Suppressor macrophage treated with lipopolysaccharide for 4 hours (primary cell): Measurements from ENCODE around the gene ALPK3.

Experiments used
- DNase-seq: peaks from one replicate; pipeline ENCODE4 v3.0.0-alpha.2; 2020

Gene ALPK3

GRCh38 chr15:84901540-84901939, 84.4 kb downstream of the ALPK3 start:
- DNase-seq, result no peak

GRCh38 chr15:84903751-84904150, 86.6 kb downstream of the ALPK3 start:
- no peak for DNase-seq

DNA sequence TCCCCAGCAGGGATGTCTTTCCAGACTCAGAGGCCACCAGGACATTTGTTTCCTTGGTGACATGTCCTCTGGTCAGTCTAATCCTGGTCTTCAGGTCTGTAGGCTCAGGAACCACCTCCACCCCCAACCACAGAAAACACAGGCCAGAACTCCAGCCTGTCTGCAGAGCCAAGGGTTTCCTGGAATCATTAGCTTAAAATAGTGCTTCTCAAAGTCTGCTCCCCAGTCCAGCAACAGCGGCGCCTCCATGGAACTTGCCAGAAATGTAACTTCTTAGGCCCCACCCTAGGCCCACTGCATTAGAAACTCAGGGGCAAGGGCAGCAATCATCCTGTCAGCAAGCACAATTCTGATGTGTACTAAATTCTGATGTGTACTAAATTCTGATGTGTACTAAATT, 87.3 kb downstream of the ALPK3 start:
- DNase-seq, result no peak

- no peak for DNase-seq
Observed at GRCh38 chr15:84905016-84905916, 88.1 kb downstream of the ALPK3 start.

DNA sequence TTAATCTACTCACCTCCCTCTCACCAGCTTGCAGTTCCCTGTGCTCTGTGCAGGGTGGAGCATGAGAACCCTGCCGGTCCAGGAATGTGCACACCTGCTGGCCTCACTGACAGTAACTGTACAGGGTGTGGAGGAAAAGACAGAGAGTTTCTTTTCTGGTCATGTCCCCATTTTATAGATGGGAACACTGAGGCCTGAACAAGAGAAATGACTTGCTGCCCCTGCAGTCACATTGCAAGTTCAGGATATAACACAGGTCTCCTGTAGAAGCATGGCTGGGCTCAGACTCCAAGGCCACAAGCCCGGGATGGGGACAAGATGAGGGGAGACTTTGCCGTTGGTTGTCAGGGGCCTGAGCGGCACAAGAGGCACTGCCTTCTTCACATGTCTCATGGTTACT, 90.6 kb downstream of the ALPK3 start:
- DNase-seq, result no peak

DNA sequence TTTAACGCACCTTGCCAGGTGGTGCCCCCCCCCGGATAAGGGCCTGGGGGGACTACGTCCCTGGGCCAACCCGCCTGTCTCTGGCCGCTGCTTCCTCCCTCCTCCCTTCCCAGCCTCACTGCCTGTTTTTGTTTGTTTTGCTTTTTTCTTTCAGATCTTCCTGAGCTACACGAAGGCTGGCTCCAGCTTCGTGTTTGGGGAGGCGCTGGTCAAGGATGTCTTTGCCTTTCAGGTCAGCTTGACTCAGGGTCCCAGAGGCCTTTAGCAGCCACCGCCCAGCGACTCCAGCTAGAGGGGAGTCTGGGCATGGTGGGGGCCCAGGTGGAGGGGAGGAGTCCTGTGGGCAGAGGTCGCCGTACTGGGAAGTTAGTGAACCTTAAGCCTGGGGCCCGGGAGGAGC, 91.4 kb downstream of the ALPK3 start:
- DNase-seq, result no peak

DNA sequence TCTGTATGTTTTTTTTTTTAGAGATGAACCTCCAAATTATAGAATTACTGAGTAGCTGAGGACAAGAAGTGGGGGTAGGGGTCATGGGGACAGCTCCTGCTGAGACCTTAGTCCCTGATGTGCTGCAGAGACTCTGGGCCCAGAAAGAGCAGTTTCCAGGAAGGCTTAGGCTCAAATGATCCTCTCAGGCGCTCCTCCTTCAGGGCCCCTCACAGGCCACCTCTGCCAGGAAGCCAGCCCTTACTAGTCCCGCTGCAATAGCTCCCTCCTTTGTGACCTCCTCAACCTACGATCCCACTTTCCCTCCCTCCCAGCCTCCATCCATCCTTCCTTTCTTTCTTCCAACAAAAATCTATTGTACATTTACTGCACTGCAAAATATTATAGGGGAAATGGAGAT, 91.9 kb downstream of the ALPK3 start:
- no peak for DNase-seq

DNA sequence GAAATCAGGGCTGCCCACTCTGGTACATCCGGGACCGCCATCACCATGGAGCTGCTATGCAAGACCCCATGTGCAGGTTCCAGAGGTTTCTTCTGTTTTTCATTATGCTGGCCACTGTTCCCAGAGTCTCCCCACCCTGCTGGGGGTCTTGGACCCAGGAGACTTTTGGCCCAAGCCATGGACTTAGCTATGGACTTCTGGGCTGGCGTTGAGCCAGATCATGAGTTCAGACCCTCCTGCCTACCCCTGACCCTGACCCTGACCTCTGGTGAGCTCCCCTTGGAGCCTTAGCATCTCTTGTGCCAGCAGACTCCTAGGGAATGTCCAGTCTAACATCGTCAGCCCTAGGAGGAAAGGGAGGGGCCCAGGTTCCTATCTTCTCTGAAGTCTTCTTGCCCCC, 92.6 kb downstream of the ALPK3 start:
- DNase-seq, result no peak

DNA sequence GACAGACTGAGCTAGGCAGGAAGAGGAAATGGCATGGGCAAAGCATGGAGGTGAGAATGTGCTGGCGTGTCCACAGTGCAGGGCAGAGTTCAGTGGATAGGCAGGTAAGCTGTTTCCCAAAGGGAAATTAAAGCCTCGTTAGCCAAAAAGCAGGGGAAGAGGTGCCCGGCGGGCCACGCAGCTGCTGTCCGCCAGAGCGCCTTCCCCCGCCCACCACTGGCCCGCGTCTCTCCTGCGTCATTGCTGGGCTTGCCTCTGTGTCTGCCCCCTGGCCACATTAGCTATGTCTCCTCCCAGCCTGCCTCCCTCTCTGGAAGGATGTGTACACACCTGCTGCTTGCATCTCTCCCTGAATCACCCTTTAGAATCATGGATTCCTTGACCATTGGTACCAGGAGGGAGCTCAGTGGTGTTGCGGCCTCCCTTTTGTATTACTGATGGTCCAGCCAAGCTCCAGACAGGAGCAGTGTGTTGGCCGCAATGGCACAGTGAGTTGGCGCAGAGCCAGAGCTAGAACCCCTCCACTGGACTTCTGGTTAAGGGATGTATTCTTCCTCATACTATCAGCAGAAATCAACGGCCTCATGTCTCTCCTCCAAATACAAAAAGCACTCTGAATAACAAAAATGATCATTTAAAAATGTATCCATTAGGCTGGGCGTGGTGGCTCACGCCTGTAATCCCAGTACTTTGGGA, 93.9 kb downstream of the ALPK3 start:
- no peak for DNase-seq

GRCh38 chr15:84911879-84912660, 94.9 kb downstream of the ALPK3 start:
- DNase-seq, result peak; percentile 42

GRCh38 chr15:84913360-84913723, 96.2 kb downstream of the ALPK3 start:
- DNase-seq, result no peak

DNA sequence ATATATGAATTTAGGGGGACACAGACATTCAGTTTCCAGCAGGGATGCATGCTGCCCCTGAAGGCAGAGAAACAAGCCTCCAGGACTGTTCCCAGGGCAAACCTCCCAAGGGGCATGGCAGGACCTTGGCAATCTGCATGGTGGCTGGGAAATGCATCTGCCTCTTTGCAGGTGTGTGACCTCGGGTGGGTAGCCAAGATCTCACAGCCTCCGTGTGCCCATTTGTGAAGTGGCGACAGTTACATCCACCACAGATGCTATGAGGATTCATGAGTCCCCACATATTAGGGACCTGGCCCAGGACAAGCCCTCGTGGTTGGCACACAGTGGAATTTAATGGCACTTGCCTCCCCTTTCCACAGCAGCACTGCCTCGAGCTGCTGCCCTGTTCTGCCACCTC, 97.2 kb downstream of the ALPK3 start:
- no peak for DNase-seq

GRCh38 chr15:84914909-84915605, 97.9 kb downstream of the ALPK3 start:
- peak; percentile 38 for DNase-seq

DNA sequence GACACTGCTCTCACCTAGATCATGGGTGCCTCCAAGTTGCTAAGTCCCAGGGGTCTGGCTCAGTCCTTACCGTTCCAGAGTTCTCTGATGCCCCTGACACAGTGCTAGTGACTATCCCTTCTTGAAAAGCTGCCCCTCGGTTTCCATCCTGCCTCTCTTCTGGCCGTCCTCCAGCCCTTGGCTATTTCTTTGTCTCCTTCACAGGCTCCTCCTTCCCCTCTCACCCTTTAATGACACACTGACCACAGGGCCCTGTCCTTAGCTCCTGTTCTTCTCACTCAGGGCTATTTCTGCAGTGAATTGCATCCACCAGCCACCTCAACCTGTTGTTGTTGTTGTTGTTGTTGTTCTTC, 98.4 kb downstream of the ALPK3 start:
- no peak for DNase-seq

DNA sequence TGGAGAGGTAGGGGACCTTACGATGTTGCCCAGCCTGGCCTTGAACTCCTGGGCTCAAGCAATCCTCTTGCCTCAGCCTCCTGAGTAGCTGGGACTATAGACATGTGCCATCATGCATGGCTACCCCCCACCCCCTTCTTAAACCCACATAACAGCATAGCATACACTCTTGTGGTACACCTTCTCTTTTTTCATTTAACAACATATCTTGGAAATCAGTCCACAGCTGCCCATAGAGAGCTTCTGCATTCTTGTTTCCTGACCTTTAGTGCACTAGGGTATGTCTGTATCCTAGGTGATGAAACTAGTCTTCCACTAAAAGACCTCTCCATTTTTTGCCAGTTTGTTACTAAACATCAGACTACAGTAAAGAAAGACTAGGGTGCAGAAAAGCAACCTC, 100.3 kb downstream of the ALPK3 start:
- no peak for DNase-seq

DNA sequence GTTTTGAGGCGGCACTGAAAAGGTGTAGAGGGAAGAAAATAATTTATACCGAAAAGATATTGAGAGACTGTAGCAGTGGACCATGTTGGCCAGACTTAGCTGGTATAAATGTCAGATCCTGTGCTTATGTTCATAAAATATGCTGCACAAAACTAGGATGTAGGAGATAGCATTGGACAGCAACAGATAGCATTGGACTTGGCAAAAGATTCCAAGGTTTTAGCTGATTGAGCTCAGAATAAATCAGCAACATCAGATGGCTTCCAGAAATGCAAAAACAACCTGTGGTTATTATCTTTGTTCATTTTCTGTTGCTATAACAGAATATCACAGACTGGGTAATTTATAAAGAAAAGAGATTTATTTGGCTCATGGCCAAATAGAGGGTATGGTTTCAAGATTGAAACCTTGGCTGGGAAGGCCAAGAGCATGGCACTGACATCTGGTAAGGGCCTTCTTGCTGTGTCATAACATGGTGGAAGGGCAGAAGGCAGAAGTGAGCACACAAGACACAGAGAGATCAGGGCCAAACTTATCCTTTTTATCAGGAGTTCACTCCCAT, 102.0 kb downstream of the ALPK3 start:
- no peak for DNase-seq

- DNase-seq, result no peak
Observed at GRCh38 chr15:84921121-84921520, 104.0 kb downstream of the ALPK3 start.

- no peak for DNase-seq
Observed at GRCh38 chr15:84922530-84922929, 105.4 kb downstream of the ALPK3 start.
